Endothelial cell of umbilical vein (primary cell): ENCODE data around the gene ZNF670. TPM values are rescaled to one million over a fixed set of nuclear protein-coding genes. Genes with fewer than 3 reads are reported as not detected.

Source experiments
- BruUV-seq: library from RNA; stranded (reverse); fragments of 400-500 nt; replicated peaks from 2 replicates; lab custom pipeline; 2021; lab: Mats Ljungman, UMichigan
- CTCF ChIA-PET: fragments of 300-600, 350-600 bp; sonication (Branson Sonifier 250); formaldehyde crosslinking; loops from one replicate; lab custom pipeline; 2021; ENCODE audit warnings: antibody characterized with exemption, inconsistent platforms; lab: Charles Lee
- POLR2A ChIA-PET: fragments of 300-600, 350-600 bp; sonication (Branson Sonifier 250); formaldehyde crosslinking; loops from one replicate; lab custom pipeline; 2021; ENCODE audit warnings: antibody characterized with exemption, inconsistent platforms; lab: Charles Lee
- DNase-seq: peaks from one replicate; pipeline ENCODE4 v3.0.0-alpha.2; 2011; ENCODE audit warnings: low read depth, low spot score
- FAIRE-seq: peaks from 2 replicates; lab custom pipeline; 2011; peaks lifted over from hg19 to GRCh38; lab: Jason Lieb, UNC
- H2AFZ ChIP-seq: 2 replicates; pipeline ENCODE4 v1.6.0; 2012; ENCODE audit warnings: low read depth, low read length, control low read depth, inconsistent platforms
- H3K27ac ChIP-seq: 2 replicates; pipeline ENCODE4 v1.5.1; 2011; ENCODE audit warnings: low read depth, mild to moderate bottlenecking, control low read depth, low read length, moderate library complexity; ENCODE audit not compliant: insufficient read depth
- H3K27me3 ChIP-seq, 2 experiments: 2 replicates each; pipeline versions ENCODE4 v1.6.0 to v1.6.1; 2011; ENCODE audit warnings: low read length in 2 of 2, mixed read lengths in 1 of 2; ENCODE audit not compliant: control insufficient read depth in 2 of 2, insufficient read depth in 2 of 2
- H3K36me3 ChIP-seq, 2 experiments: 2 replicates in 1 of 2; 3 replicates in 1 of 2; pipeline ENCODE4 v1.5.1; 2011; ENCODE audit warnings: low read length in 2 of 2, mild to moderate bottlenecking in 1 of 2, moderate library complexity in 1 of 2; ENCODE audit not compliant: control insufficient read depth in 2 of 2, insufficient read depth in 2 of 2; ENCODE audit errors: extremely low read depth in 1 of 2
- H3K4me1 ChIP-seq: 3 replicates; pipeline ENCODE4 v1.5.1; 2011; ENCODE audit warnings: mild to moderate bottlenecking, low read length; ENCODE audit not compliant: control insufficient read depth, insufficient read depth; ENCODE audit errors: extremely low read depth
- H3K4me2 ChIP-seq: 2 replicates; pipeline ENCODE4 v1.6.1; 2011; ENCODE audit warnings: low read length, control low read depth, mixed read lengths; ENCODE audit not compliant: insufficient read depth
- H3K4me3 ChIP-seq, 3 experiments: fragments of 200-600 bp in 1 of 3; sonication (generic), shearing (Covaris generic) in 1 of 3; replicated peaks in 1 of 3; 2 replicates each; pipeline ENCODE4 v1.5.1; 2011 to 2016; ENCODE audit warnings: control low read depth in 3 of 3, low read length in 3 of 3, mild to moderate bottlenecking in 2 of 3, inconsistent platforms in 1 of 3, low read depth in 1 of 3, moderate library complexity in 1 of 3; ENCODE audit not compliant: insufficient read depth in 1 of 3
- H3K79me2 ChIP-seq: 2 replicates; pipeline ENCODE4 v1.6.0; 2012; ENCODE audit warnings: low read length, inconsistent platforms; ENCODE audit not compliant: control insufficient read depth, insufficient read depth
- H3K9ac ChIP-seq: replicated peaks from 2 replicates; pipeline ENCODE3; 2011; ENCODE audit warnings: low read length, control low read depth; ENCODE audit not compliant: insufficient read depth; ENCODE audit errors: extremely low read depth
- H3K9me1 ChIP-seq: replicated peaks from 3 replicates; pipeline ENCODE4 v1.6.0; 2011; ENCODE audit warnings: mild to moderate bottlenecking, low read length; ENCODE audit not compliant: control insufficient read depth, insufficient read depth; ENCODE audit errors: extremely low read depth
- H3K9me3 ChIP-seq: replicated peaks from 2 replicates; pipeline ENCODE4 v1.5.1; 2012; ENCODE audit warnings: low read length, inconsistent platforms; ENCODE audit not compliant: control insufficient read depth, insufficient read depth
- H4K20me1 ChIP-seq: replicated peaks from 2 replicates; pipeline ENCODE3; 2011; ENCODE audit warnings: mild to moderate bottlenecking, low read length; ENCODE audit not compliant: control insufficient read depth, insufficient read depth; ENCODE audit errors: extremely low read depth
- CTCF ChIP-seq, 2 donors: IDR thresholded peaks; 1 replicate in 1 of 2; 2 replicates in 1 of 2; pipeline ENCODE4 v1.5.1; 2011; ENCODE audit warnings: low read length in 2 of 2, mild to moderate bottlenecking in 2 of 2, moderate library complexity in 2 of 2, control low read depth in 1 of 2, inconsistent platforms in 1 of 2, low read depth in 1 of 2; ENCODE audit not compliant: insufficient read depth in 1 of 2; ENCODE audit errors: extremely low read depth in 1 of 2
- EZH2 ChIP-seq: IDR thresholded peaks from 2 replicates; pipeline ENCODE4 v1.6.1; 2012; ENCODE audit warnings: borderline replicate concordance, low read depth, mild to moderate bottlenecking, moderate library complexity, low read length, inconsistent platforms; ENCODE audit not compliant: severe bottlenecking
- FOS ChIP-seq: IDR thresholded peaks from 2 replicates; pipeline ENCODE4 v1.6.1; 2011; ENCODE audit warnings: mild to moderate bottlenecking, low read length, moderate library complexity, borderline replicate concordance; ENCODE audit not compliant: insufficient read depth
- GATA2 ChIP-seq: IDR thresholded peaks from 2 replicates; pipeline ENCODE4 v1.7.0; 2011; ENCODE audit warnings: low read depth, mild to moderate bottlenecking, moderate library complexity, mixed read lengths, low read length; ENCODE audit not compliant: insufficient read length, insufficient read depth
- JUN ChIP-seq: IDR thresholded peaks from 2 replicates; pipeline ENCODE4 v1.6.1; 2011; ENCODE audit warnings: borderline replicate concordance, low read depth; ENCODE audit not compliant: insufficient read length, insufficient read depth
- MAX ChIP-seq: IDR thresholded peaks from 2 replicates; pipeline ENCODE4 v1.6.1; 2011; ENCODE audit not compliant: insufficient read depth, insufficient read length
- MYC ChIP-seq: IDR thresholded peaks from one replicate; pipeline ENCODE4 v1.6.1; 2011; ENCODE audit warnings: mild to moderate bottlenecking, low read depth, low read length
- POLR2A ChIP-seq: IDR thresholded peaks from 2 replicates; pipeline ENCODE4 v1.6.1; 2012; ENCODE audit warnings: low read depth, mild to moderate bottlenecking, control low read depth, low read length
- POLR2AphosphoS5 ChIP-seq: IDR thresholded peaks from 2 replicates; pipeline ENCODE4 v1.6.1; 2012; ENCODE audit warnings: low read depth, mild to moderate bottlenecking, control low read depth, low read length, moderate library complexity; ENCODE audit not compliant: insufficient read depth
- dilution Hi-C: fragments of 300-500 bp; cut with MboI; formaldehyde crosslinking; loops from one replicate; pipeline ENCODE4 v1.15.0; 2019; ENCODE audit warnings: low sequenced_read_pairs; ENCODE audit not compliant: extremely low pct_ligation_motif_present
- intact Hi-C: fragments of 100-400 bp; cut with micrococcal nuclease; formaldehyde crosslinking; loops from one replicate; pipeline ENCODE4 v1.10.0; 2022
- polyA plus RNA-seq, 4 experiments: library from polyadenylated mRNA; depleted of rRNA in 3 of 4; stranded (reverse) in 3 of 4; unstranded in 1 of 4; fragments of >200 nt; gene quantifications; 2 replicates each; pipeline versions ENCODE4 v1.2.1 to v1.2.3, GENCODE V29; 2011 to 2012; ENCODE audit warnings: missing spikeins in 1 of 4
- total RNA-seq: library from RNA; stranded (reverse); gene quantifications from 2 replicates; pipeline ENCODE4 v1.2.3, GENCODE V29; 2021

Gene ZNF670
- total and polyA plus RNA-seq, 2 donors (not counting 3 experiments of a cell fraction or from before 2014, with no cell fraction given): 1.3 to 5.2 TPM

DNA sequence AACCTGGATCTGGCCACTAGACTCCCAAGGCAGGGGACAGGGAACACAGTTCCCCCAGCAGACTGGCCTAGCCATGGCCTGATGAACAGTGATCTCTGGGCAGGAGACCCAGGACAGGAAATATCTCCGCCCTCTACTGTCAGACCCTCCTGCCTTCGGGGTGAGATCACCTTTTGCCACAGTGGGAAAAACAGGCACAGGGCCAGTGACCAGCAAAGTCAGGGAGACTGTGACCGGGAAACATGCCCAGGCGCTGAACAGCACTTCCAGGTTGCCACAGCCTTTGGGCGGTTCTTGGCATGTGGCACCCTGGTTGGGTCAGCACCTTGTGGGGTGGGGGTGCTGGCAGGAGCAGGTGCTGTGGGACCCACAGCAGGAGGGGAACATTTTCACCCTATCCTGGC is 34.5 kb upstream of the ZNF670 start:
- ChIA-PET POLR2A (no interaction called here), CTCF (no interaction called here)
- TF ChIP-seq MYC (no peak), CTCF (IDR thresholded peaks at IDR 0.05; ENCODE audit: extremely low read depth in 1 of 2, insufficient read depth in 1 of 2, low read depth in 1 of 2, low read length in 2 of 2) (no peak), FOS (no peak), POLR2AphosphoS5 (no peak), JUN (no peak), EZH2 (no peak), POLR2A (no peak), MAX (no peak), GATA2 (no peak)
- DNase-seq: no peak
- no peaks in the 10 kb centered on the region for H3K9me1 ChIP-seq
- H2AFZ ChIP-seq: no peak overlapping the region
- no peak overlapping the region for H3K4me3 ChIP-seq
- intact Hi-C loops: no loop called here
- H4K20me1 ChIP-seq: no peaks in the 10 kb centered on the region
- H3K79me2 ChIP-seq: no peaks in the 10 kb centered on the region
- no peak overlapping the region for H3K9ac ChIP-seq
- dilution Hi-C loops: no loop called here
- peaks cover 0 to 8% of the 10 kb centered on the region in 2 experiments for H3K27me3 ChIP-seq
- H3K9me3 ChIP-seq: no peaks in the 10 kb centered on the region
- H3K4me2 ChIP-seq: no peak overlapping the region
- no peaks in the 10 kb centered on the region for H3K4me1 ChIP-seq
- no peak for FAIRE-seq
- H3K27ac ChIP-seq: no peak overlapping the region
- BruUV-seq: no TSS peak
- H3K36me3 ChIP-seq: no peaks in the 10 kb centered on the region
